Psoas muscle (tissue), 8 donors: ENCODE data around the gene IL36B. TPM values are rescaled to one million over a fixed set of nuclear protein-coding genes. Genes with fewer than 3 reads are reported as not detected.

Experiments used
- ATAC-seq, 4 donors: fragments of 200-7000 bp; cut with Tn5 transposase; one replicate each; pipeline ENCODE4 v1.9.1; 2020; ENCODE audit warnings: moderate library complexity in 3 of 4, mild to moderate bottlenecking in 2 of 4
- DNase-seq, 2 donors: peaks; one replicate each; pipeline ENCODE4 v3.0.0-alpha.2; 2020
- H3K27ac ChIP-seq: fragments of 200-600 bp; one replicate; pipeline ENCODE4 v1.8.0; 2022
- H3K27me3 ChIP-seq, 3 donors: fragments of 200-600 bp in 1 of 3; one replicate each; pipeline versions ENCODE4 v1.6.1 to v1.8.0; 2013 to 2022; ENCODE audit warnings: low read length in 2 of 3, mild to moderate bottlenecking in 2 of 3, moderate library complexity in 1 of 3; ENCODE audit not compliant: insufficient read depth in 3 of 3
- H3K36me3 ChIP-seq, 2 donors: fragments of 200-600 bp in 1 of 2; one replicate each; pipeline versions ENCODE4 v1.6.1 to v1.8.0; 2013 to 2022; ENCODE audit warnings: low read depth in 1 of 2, mild to moderate bottlenecking in 1 of 2, moderate library complexity in 1 of 2; ENCODE audit not compliant: insufficient read depth in 1 of 2
- H3K4me1 ChIP-seq: fragments of 200-600 bp; one replicate; pipeline ENCODE4 v1.8.0; 2022
- H3K4me3 ChIP-seq: fragments of 200-600 bp; one replicate; pipeline ENCODE4 v1.8.0; 2022; ENCODE audit warnings: mild to moderate bottlenecking
- H3K9me3 ChIP-seq: fragments of 200-600 bp; one replicate; pipeline ENCODE4 v1.8.0; 2022
- WGBS, 3 donors: extraction: QIAGEN DNeasy Blood & Tissue Kit; methylation state at CpG; one replicate each; pipeline versions ENCODE4 v1.1.6 to v1.1.7; 2013; 5-methylcytosine and 5-hydroxymethylcytosine counted together
- intact Hi-C, 2 donors: fragments of 100-400 bp; cut with DNase I; formaldehyde crosslinking; loops; one replicate each; pipeline versions ENCODE4 v1.11.0 to v1.14.2; 2022
- polyA plus RNA-seq, 3 donors: library from polyadenylated mRNA; stranded (reverse); fragments of 200-250 nt; gene quantifications; one replicate each; pipeline ENCODE4 v1.2.3, GENCODE V29; 2013
- total RNA-seq, 4 donors: library from RNA; stranded (reverse); fragmentation: NEBNext Ultra II Directional in 2 of 4; extraction: Animal tissue kit (Norgen Biotek cat#: 25700) in 2 of 4; gene quantifications; one replicate each; pipeline versions ENCODE4 v1.2.1 to v1.2.4, GENCODE V29; 2021 to 2023
- TF ChIP-seq, protein P1 (sequence below): fragments of 200-600 bp; IDR thresholded peaks from one replicate; pipeline ENCODE4 v1.8.0; 2022; ENCODE audit warnings: antibody characterized with exemption
- donor health status: healthy with polysubstance abuse.
- donor health status: DM: no; HTN: no; CAD: no; lungs with moderate emphysema.
- donor health status: Bipolar disorder and iron deficiency.
- donor health status: healthy.
- donor health status: DM: yes; HTN: yes; CAD: no.
- donor health status: DM: no; HTN: no; CAD: no.
- donor health status: DM: no; HTN: no; CAD: no.
- donor health status: DM: yes; HTN: yes; CAD: no.

Gene IL36B
- total and polyA plus RNA-seq, 7 donors, result not detected

DNA sequence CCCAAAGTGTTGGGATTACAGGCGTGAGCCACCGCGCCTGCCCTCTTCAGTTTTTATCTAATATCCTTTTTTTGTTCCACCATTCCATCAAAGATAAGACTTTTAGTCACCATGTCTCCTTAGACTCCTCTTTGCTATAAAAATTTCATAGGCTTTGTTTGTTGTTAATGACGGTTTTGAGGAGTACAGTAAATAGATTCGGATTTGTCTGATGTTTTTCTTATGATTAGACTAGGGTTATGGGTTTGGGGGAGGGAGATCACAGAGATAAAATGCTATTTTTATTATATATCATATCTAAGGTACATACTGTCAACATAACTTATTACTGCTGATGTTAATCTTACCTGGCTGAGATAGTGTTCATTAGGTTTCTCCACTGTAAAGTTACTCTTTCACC is 6.2 kb downstream of the IL36B start:
- Histone ChIP-seq H3K4me3 (no peak overlapping the region), H3K27me3 (no peaks in the 10 kb centered on the region), H3K36me3 (no peaks in the 10 kb centered on the region), H3K9me3 (peaks cover 3% of the 10 kb centered on the region), H3K4me1 (no peaks in the 10 kb centered on the region), H3K27ac (no peak overlapping the region)
- TF ChIP-seq, protein P1, sequence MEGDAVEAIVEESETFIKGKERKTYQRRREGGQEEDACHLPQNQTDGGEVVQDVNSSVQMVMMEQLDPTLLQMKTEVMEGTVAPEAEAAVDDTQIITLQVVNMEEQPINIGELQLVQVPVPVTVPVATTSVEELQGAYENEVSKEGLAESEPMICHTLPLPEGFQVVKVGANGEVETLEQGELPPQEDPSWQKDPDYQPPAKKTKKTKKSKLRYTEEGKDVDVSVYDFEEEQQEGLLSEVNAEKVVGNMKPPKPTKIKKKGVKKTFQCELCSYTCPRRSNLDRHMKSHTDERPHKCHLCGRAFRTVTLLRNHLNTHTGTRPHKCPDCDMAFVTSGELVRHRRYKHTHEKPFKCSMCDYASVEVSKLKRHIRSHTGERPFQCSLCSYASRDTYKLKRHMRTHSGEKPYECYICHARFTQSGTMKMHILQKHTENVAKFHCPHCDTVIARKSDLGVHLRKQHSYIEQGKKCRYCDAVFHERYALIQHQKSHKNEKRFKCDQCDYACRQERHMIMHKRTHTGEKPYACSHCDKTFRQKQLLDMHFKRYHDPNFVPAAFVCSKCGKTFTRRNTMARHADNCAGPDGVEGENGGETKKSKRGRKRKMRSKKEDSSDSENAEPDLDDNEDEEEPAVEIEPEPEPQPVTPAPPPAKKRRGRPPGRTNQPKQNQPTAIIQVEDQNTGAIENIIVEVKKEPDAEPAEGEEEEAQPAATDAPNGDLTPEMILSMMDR, result no peak
- DNase-seq (no peak), ATAC-seq (no peak)
- WGBS, 3 donors, result 84 to 95% (median 93%) methylated on average over 5 of the region's 5 CpGs
- intact Hi-C loops, result no loop called here

DNA sequence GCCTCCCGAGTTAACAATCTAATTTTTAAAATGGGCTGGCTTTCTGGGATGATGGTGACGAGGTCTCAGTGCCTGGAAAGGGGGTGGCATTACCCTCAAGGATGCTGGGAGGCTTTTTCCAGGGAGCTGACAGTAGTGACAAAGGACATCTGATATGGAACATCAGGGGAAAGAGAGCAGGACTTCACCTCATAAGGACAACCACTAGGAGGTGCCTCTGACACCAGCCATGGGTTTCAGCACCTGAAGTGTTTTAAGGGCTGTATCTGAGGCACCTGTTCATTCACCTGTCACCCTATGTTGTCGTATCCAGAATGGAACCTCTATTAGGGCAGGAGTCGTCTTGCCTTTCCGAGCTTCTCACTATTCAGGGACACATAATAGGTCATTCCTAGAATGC is 10.8 kb downstream of the IL36B start:
- H3K9me3 ChIP-seq, result peaks cover 3% of the 10 kb centered on the region
- WGBS, 3 donors, result 44 to 54% (median 50%) methylated on average over 5 of the region's 5 CpGs
- H3K36me3 ChIP-seq, result no peaks in the 10 kb centered on the region
- H3K4me3 ChIP-seq, result no peak overlapping the region
- TF ChIP-seq, protein P1, result no peak
- H3K27ac ChIP-seq, result no peak overlapping the region
- DNase-seq (no peak), ATAC-seq (no peak)
- H3K4me1 ChIP-seq, result no peaks in the 10 kb centered on the region
- no peaks in the 10 kb centered on the region for H3K27me3 ChIP-seq
- intact Hi-C loops, result no loop called here

DNA sequence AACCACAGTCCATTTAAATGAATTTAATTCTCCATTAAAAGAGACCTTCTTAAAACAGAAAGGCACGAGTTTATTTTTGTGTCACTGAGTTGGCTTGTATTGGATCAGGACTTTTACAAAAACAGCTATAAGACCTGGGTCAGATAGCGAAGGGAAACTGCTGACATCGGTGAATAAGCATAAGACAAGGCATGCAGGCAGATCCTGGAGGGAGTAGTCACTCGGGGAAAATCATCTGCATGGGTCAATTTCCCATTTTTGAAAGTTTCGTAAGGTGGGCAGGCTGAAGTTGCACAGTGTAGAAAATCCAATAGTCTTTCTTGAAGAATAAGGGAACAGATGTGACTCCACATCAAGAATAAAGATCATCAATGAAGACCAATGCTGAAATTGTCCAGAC is 12.9 kb downstream of the IL36B start:
- Histone ChIP-seq H3K36me3 (no peaks in the 10 kb centered on the region), H3K27ac (no peak overlapping the region), H3K4me3 (no peak overlapping the region), H3K27me3 (no peaks in the 10 kb centered on the region), H3K4me1 (no peaks in the 10 kb centered on the region), H3K9me3 (peaks cover 3% of the 10 kb centered on the region)
- DNase-seq, result no peak
- intact Hi-C loops, result no loop called here
- TF ChIP-seq, protein P1, result no peak
- WGBS, 3 donors, result 34 to 56% (median 51%) methylated on average over 5 of the region's 5 CpGs
- no peak for ATAC-seq

DNA sequence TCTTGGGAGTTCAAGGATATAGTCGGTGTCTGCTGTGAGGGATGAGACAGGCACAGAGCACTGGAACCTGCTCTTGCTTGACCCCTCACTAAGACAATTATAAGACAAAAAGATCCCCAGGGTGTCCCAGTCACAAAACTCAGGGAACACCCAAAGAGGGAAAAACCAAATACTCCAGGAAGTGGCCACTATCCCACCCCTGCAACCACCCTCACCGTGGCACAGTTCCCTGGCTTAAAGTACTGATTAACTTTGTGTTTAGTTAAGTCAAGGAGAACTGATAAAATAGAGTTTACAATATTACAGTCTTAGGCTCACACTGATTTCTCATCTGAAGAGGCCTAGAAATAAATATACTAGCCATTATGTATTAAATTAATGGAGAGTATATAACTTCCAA is 13.5 kb downstream of the IL36B start:
- TF ChIP-seq, protein P1, result no peak
- no peak overlapping the region for H3K27ac ChIP-seq
- no peak overlapping the region for H3K4me3 ChIP-seq
- H3K36me3 ChIP-seq, result no peaks in the 10 kb centered on the region
- ATAC-seq (no peak), DNase-seq (no peak)
- peaks cover 0 to under 1% (median 0%) of the 10 kb centered on the region in 3 donors for H3K27me3 ChIP-seq
- H3K9me3 ChIP-seq, result peaks cover 3% of the 10 kb centered on the region
- 82 to 87% (median 85%) methylated on average over 2 of the region's 2 CpGs for WGBS, 3 donors
- H3K4me1 ChIP-seq, result no peaks in the 10 kb centered on the region
- intact Hi-C loops, result no loop called here

- H3K27ac ChIP-seq, result no peak overlapping the region
- DNase-seq (no peak), ATAC-seq (no peak)
- H3K9me3 ChIP-seq, result peaks cover 3% of the 10 kb centered on the region
- WGBS, 3 donors, result 77 to 85% (median 85%) methylated on average over 3 of the region's 3 CpGs
- H3K4me1 ChIP-seq, result no peaks in the 10 kb centered on the region
- H3K27me3 ChIP-seq, result peaks cover 0 to 2% (median 0%) of the 10 kb centered on the region in 3 donors
- TF ChIP-seq, protein P1, result no peak
- intact Hi-C loops, result no loop called here
- H3K36me3 ChIP-seq, result no peaks in the 10 kb centered on the region
- H3K4me3 ChIP-seq, result no peak overlapping the region
Observed at GRCh38 chr2:113038291-113038690, 14.4 kb downstream of the IL36B start.
